K562 (cell line): ENCODE measurements around the gene NHSL2. TPM values are rescaled to one million over a fixed set of nuclear protein-coding genes. Genes with fewer than 3 reads are reported as not detected.

ENCODE experiments used
- ATAC-seq: fragments of 200-7000 bp; cut with Tn5 transposase; 3 replicates; pipeline ENCODE4 v1.9.1; 2020; ENCODE audit warnings: moderate library complexity
- BruUV-seq: library from RNA; stranded (reverse); fragments of 400-500 nt; replicated peaks from 2 replicates; lab custom pipeline; 2021; lab: Mats Ljungman, UMichigan
- CTCF ChIA-PET: fragments of 300-600 bp; formaldehyde crosslinking; extraction: SDS; loops from one replicate; lab custom pipeline; 2021; ENCODE audit warnings: low intra/inter-chr PET ratio; lab: Yijun Ruan, JAX
- POLR2A ChIA-PET: fragments of 300-600, 350-650 bp; sonication (Branson Sonifier 250); formaldehyde crosslinking; extraction: SDS; loops from one replicate; lab custom pipeline; 2021; ENCODE audit warnings: antibody characterized with exemption, inconsistent platforms; lab: Yijun Ruan, JAX
- DNase-seq, 4 experiments: peaks; one replicate each; pipeline versions ENCODE4 v3.0.0 to v3.0.0-alpha.2; 2011 to 2018; ENCODE audit warnings: low spot score in 3 of 4, mixed read lengths in 3 of 4; ENCODE audit errors: extremely low read depth in 1 of 4
- FAIRE-seq: peaks from 2 replicates; lab custom pipeline; 2011; peaks lifted over from hg19 to GRCh38; lab: Jason Lieb, UNC
- H2AFZ ChIP-seq: 2 replicates; pipeline ENCODE4 v1.6.0; 2011; ENCODE audit warnings: low read depth, low read length, control low read depth, inconsistent platforms
- H3K27ac ChIP-seq: fragments of 200-600 bp; 3 replicates; pipeline ENCODE4 v1.8.0; 2011; ENCODE audit warnings: low read depth, mild to moderate bottlenecking, control low read depth, inconsistent platforms, low read length, moderate library complexity, mixed read lengths; ENCODE audit errors: extremely low read depth
- H3K27me3 ChIP-seq, 2 experiments: fragments of 300-600 bp in 1 of 2; 2 replicates in 1 of 2; 3 replicates in 1 of 2; pipeline versions ENCODE4 v1.6.0 to v1.8.0; 2011; ENCODE audit warnings: inconsistent platforms in 2 of 2, low read length in 2 of 2, mild to moderate bottlenecking in 1 of 2, mixed read lengths in 1 of 2, moderate library complexity in 1 of 2; ENCODE audit not compliant: control insufficient read depth in 2 of 2, insufficient read depth in 2 of 2
- H3K36me3 ChIP-seq: fragments of 300-600 bp; 3 replicates; pipeline ENCODE4 v1.8.0; 2011; ENCODE audit warnings: mild to moderate bottlenecking, low read length, inconsistent platforms; ENCODE audit not compliant: control insufficient read depth, insufficient read depth
- H3K4me1 ChIP-seq, 2 experiments: fragments of 200-600 bp in 1 of 2; replicated peaks in 1 of 2; 2 replicates in 1 of 2; 3 replicates in 1 of 2; pipeline versions ENCODE4 v1.5.1 to v1.8.0; 2011; ENCODE audit warnings: inconsistent platforms in 2 of 2, low read length in 2 of 2, mild to moderate bottlenecking in 1 of 2, mixed read lengths in 1 of 2, moderate library complexity in 1 of 2; ENCODE audit not compliant: control insufficient read depth in 2 of 2, insufficient read depth in 2 of 2
- H3K4me2 ChIP-seq: 2 replicates; pipeline ENCODE4 v1.6.1; 2011; ENCODE audit warnings: low read length, control low read depth, inconsistent platforms, mixed read lengths; ENCODE audit not compliant: insufficient read depth
- H3K4me3 ChIP-seq: fragments of 200-600 bp; sonication (generic), shearing (Covaris generic); 2 replicates; pipeline ENCODE4 v1.5.1; 2016; ENCODE audit warnings: control low read depth, inconsistent platforms
- H3K79me2 ChIP-seq: fragments of 200-600 bp; 3 replicates; pipeline ENCODE4 v1.8.0; 2011; ENCODE audit warnings: low read length, inconsistent platforms; ENCODE audit not compliant: control insufficient read depth, insufficient read depth
- H3K9ac ChIP-seq, 2 experiments: 2 replicates each; pipeline versions ENCODE4 v1.6.0 to v1.6.1; 2011; ENCODE audit warnings: low read depth in 2 of 2, low read length in 2 of 2, control low read depth in 1 of 2, inconsistent platforms in 1 of 2, mild to moderate bottlenecking in 1 of 2, mixed read lengths in 1 of 2; ENCODE audit not compliant: insufficient read depth in 1 of 2
- H3K9me1 ChIP-seq: one replicate; pipeline ENCODE4 v1.6.0; 2011; ENCODE audit warnings: inconsistent platforms, mild to moderate bottlenecking, low read length, moderate library complexity; ENCODE audit not compliant: control insufficient read depth, insufficient read depth
- H3K9me3 ChIP-seq: replicated peaks from 2 replicates; pipeline ENCODE4 v1.5.1; 2011; ENCODE audit warnings: low read depth, low read length, inconsistent platforms; ENCODE audit not compliant: control insufficient read depth, insufficient read depth
- H4K20me1 ChIP-seq: replicated peaks from 2 replicates; pipeline ENCODE4 v1.6.1; 2011; ENCODE audit warnings: low read length, inconsistent platforms, mixed read lengths; ENCODE audit not compliant: control insufficient read depth, insufficient read depth
- ETV6 ChIP-seq, 3 experiments: fragments of 150-350 bp in 1 of 3; sonication (generic) in 1 of 3; formaldehyde crosslinking in 1 of 3; IDR thresholded peaks; 2 replicates each; pipeline versions ENCODE4 v1.6.1 to v1.8.0; 2014 to 2022; ENCODE audit warnings: borderline replicate concordance in 2 of 3, low read depth in 2 of 3, antibody characterized with exemption in 1 of 3, low read length in 1 of 3, mild to moderate bottlenecking in 1 of 3, missing genetic modification reagents in 1 of 3
- KDM1A ChIP-seq, 2 experiments: fragments of 450-650 bp; IDR thresholded peaks; 2 replicates each; pipeline ENCODE4 v1.6.1; 2016; ENCODE audit warnings: mild to moderate bottlenecking in 2 of 2
- RBM25 ChIP-seq: fragments of 200-400 bp; formaldehyde crosslinking; IDR thresholded peaks from 2 replicates; pipeline ENCODE4 v1.6.1; 2018; ENCODE audit warnings: low read length, low read depth, moderate library complexity; ENCODE audit not compliant: severe bottlenecking
- ZFP36 ChIP-seq: fragments of 150-350 bp; IDR thresholded peaks from 2 replicates; pipeline ENCODE4 v1.6.1; 2018; ENCODE audit warnings: low read length, low read depth; ENCODE audit not compliant: partially characterized antibody
- WGBS: fragments of 100-300 bp; shearing (Covaris generic); methylation state at CpG from one replicate; pipeline ENCODE4 v1.1.6; 2016; ENCODE audit warnings: low coverage, mixed read lengths; ENCODE audit not compliant: insufficient coverage; ENCODE audit errors: missing lambda C conversion rate; 5-methylcytosine and 5-hydroxymethylcytosine counted together
- in situ Hi-C: fragments of 300-500 bp; cut with MboI; formaldehyde crosslinking; loops from 4 replicates; pipeline ENCODE4 v1.15.0; 2018; ENCODE audit warnings: inconsistent platforms, mixed read lengths
- intact Hi-C: fragments of 100-400 bp; cut with micrococcal nuclease; formaldehyde crosslinking; loops from 2 replicates; pipeline ENCODE4 v1.14.2; 2022
- polyA plus RNA-seq, 8 experiments: library from polyadenylated mRNA; depleted of rRNA in 4 of 8; stranded (reverse) in 5 of 8; unstranded in 3 of 8; fragments of >200 nt; fragmentation: Nextera tagmentation in 2 of 8; fragmentation: Illumina TruSeq in 1 of 8; extraction: Ambion mirVana in 2 of 8; extraction: Trizol in 1 of 8; gene quantifications; 2 replicates each; pipeline versions ENCODE4 v1.2.1 to v1.2.3, GENCODE V29; 2011 to 2014; ENCODE audit warnings: inconsistent platforms in 1 of 8, missing spikeins in 1 of 8
- total RNA-seq, 7 experiments: library from RNA; depleted of rRNA in 6 of 7; stranded (reverse); fragments of >200 nt in 6 of 7; fragmentation: Illumina TruSeq in 2 of 7; extraction: Trizol in 2 of 7; gene quantifications; 2 replicates each; pipeline versions ENCODE4 v1.2.1 to v1.2.3, GENCODE V29; 2011 to 2021; ENCODE audit warnings: low replicate concordance in 1 of 7
- TF ChIP-seq, protein P1 (sequence below): fragments of 200-600 bp; sonication (generic); IDR thresholded peaks from one replicate; pipeline ENCODE4 v1.6.1; 2012; ENCODE audit warnings: mild to moderate bottlenecking, low read depth, low read length, inconsistent platforms
- TF ChIP-seq, protein P2 (sequence below): fragments of 250-450 bp; sonication (Bioruptor Pico); IDR thresholded peaks from 2 replicates; pipeline ENCODE4 v1.4.0; 2020; ENCODE audit warnings: borderline replicate concordance

NHSL2 gene
- total and polyA plus RNA-seq, 9 of the 15 experiments (the other 6 are each of a cell fraction or from before 2014, with no cell fraction given) = 0.02 TPM; not detected in 8

DNA sequence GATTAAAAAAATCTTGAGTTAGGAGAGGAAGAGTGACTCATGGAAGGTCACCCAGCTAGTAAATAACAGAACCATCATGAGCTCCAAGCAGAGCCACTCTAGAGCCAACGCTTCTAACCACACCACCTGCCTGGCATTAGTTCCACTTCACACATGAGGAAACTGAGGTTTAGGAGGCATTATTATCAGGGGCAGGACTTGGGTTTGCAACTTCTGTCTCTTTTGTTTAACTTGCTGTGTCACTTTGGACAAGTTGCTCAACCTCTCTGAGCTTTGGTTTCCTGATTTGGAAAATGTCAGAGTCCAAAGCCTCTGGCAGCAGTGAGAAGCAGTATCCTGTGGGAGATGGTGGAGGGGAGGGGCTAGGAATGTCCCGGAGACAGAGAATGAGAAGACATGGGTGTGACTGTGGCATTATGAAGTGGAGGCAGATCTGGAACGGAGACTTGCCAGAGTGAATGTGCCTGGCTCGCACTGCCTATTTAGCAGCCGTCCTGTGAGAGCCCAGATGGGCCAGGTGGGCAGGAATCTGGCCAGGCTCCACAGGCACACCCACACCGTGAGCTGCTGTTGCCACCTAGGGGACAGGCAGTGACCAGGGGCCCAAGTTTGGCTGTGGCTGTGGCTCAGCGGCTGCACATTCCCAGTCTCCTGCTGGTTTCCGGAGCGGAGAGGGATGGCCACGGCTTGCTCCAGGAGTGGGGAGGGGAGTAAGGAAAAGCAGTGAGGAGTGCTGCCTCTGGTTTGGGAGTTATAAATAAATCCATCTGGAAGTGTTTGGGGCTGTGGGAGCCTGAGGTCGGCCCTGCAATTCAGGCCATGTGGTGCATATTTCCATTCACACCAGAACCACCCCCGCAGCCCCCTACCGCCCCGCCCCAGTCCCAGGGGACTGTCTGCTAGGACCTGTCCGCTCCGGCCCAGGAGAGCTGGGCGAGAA, 93.4 kb downstream of the NHSL2 start:
- no peaks in the 10 kb centered on the region for H3K9me3 ChIP-seq
- no peak overlapping the region for H2AFZ ChIP-seq
- 4% methylated on average over 13 of the region's 17 CpGs for WGBS
- no peaks in the 10 kb centered on the region for H3K36me3 ChIP-seq
- no peak for FAIRE-seq
- no peak overlapping the region for H3K4me3 ChIP-seq
- H3K9ac ChIP-seq = no peak overlapping the region; a peak in 1 of 4 replicates
- ChIA-PET POLR2A (no interaction called here), CTCF (interaction anchor here (0.8 kb wide), 1 partner anchor 10 kb away, joined by 3 read pairs; no protein-coding TSS in a partner anchor)
- no peak for DNase-seq
- no peaks in the 10 kb centered on the region for H3K4me1 ChIP-seq
- peaks cover 0 to 4% of the 10 kb centered on the region in 2 experiments; a peak in 1 of 5 replicates for H3K27me3 ChIP-seq
- H3K9me1 ChIP-seq = no peaks in the 10 kb centered on the region
- no peaks in the 10 kb centered on the region for H4K20me1 ChIP-seq
- peak; percentile 56; the same call in 2 of the 3 replicates for ATAC-seq
- in situ Hi-C loops = no loop called here
- no peak overlapping the region for H3K4me2 ChIP-seq
- H3K27ac ChIP-seq = no peak overlapping the region
- intact Hi-C loops = no loop called here
- BruUV-seq = no TSS peak
- no peaks in the 10 kb centered on the region for H3K79me2 ChIP-seq
- TF ChIP-seq, protein P1, sequence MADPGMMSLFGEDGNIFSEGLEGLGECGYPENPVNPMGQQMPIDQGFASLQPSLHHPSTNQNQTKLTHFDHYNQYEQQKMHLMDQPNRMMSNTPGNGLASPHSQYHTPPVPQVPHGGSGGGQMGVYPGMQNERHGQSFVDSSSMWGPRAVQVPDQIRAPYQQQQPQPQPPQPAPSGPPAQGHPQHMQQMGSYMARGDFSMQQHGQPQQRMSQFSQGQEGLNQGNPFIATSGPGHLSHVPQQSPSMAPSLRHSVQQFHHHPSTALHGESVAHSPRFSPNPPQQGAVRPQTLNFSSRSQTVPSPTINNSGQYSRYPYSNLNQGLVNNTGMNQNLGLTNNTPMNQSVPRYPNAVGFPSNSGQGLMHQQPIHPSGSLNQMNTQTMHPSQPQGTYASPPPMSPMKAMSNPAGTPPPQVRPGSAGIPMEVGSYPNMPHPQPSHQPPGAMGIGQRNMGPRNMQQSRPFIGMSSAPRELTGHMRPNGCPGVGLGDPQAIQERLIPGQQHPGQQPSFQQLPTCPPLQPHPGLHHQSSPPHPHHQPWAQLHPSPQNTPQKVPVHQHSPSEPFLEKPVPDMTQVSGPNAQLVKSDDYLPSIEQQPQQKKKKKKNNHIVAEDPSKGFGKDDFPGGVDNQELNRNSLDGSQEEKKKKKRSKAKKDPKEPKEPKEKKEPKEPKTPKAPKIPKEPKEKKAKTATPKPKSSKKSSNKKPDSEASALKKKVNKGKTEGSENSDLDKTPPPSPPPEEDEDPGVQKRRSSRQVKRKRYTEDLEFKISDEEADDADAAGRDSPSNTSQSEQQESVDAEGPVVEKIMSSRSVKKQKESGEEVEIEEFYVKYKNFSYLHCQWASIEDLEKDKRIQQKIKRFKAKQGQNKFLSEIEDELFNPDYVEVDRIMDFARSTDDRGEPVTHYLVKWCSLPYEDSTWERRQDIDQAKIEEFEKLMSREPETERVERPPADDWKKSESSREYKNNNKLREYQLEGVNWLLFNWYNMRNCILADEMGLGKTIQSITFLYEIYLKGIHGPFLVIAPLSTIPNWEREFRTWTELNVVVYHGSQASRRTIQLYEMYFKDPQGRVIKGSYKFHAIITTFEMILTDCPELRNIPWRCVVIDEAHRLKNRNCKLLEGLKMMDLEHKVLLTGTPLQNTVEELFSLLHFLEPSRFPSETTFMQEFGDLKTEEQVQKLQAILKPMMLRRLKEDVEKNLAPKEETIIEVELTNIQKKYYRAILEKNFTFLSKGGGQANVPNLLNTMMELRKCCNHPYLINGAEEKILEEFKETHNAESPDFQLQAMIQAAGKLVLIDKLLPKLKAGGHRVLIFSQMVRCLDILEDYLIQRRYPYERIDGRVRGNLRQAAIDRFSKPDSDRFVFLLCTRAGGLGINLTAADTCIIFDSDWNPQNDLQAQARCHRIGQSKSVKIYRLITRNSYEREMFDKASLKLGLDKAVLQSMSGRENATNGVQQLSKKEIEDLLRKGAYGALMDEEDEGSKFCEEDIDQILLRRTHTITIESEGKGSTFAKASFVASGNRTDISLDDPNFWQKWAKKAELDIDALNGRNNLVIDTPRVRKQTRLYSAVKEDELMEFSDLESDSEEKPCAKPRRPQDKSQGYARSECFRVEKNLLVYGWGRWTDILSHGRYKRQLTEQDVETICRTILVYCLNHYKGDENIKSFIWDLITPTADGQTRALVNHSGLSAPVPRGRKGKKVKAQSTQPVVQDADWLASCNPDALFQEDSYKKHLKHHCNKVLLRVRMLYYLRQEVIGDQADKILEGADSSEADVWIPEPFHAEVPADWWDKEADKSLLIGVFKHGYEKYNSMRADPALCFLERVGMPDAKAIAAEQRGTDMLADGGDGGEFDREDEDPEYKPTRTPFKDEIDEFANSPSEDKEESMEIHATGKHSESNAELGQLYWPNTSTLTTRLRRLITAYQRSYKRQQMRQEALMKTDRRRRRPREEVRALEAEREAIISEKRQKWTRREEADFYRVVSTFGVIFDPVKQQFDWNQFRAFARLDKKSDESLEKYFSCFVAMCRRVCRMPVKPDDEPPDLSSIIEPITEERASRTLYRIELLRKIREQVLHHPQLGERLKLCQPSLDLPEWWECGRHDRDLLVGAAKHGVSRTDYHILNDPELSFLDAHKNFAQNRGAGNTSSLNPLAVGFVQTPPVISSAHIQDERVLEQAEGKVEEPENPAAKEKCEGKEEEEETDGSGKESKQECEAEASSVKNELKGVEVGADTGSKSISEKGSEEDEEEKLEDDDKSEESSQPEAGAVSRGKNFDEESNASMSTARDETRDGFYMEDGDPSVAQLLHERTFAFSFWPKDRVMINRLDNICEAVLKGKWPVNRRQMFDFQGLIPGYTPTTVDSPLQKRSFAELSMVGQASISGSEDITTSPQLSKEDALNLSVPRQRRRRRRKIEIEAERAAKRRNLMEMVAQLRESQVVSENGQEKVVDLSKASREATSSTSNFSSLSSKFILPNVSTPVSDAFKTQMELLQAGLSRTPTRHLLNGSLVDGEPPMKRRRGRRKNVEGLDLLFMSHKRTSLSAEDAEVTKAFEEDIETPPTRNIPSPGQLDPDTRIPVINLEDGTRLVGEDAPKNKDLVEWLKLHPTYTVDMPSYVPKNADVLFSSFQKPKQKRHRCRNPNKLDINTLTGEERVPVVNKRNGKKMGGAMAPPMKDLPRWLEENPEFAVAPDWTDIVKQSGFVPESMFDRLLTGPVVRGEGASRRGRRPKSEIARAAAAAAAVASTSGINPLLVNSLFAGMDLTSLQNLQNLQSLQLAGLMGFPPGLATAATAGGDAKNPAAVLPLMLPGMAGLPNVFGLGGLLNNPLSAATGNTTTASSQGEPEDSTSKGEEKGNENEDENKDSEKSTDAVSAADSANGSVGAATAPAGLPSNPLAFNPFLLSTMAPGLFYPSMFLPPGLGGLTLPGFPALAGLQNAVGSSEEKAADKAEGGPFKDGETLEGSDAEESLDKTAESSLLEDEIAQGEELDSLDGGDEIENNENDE = no peak
- TF ChIP-seq, protein P2, sequence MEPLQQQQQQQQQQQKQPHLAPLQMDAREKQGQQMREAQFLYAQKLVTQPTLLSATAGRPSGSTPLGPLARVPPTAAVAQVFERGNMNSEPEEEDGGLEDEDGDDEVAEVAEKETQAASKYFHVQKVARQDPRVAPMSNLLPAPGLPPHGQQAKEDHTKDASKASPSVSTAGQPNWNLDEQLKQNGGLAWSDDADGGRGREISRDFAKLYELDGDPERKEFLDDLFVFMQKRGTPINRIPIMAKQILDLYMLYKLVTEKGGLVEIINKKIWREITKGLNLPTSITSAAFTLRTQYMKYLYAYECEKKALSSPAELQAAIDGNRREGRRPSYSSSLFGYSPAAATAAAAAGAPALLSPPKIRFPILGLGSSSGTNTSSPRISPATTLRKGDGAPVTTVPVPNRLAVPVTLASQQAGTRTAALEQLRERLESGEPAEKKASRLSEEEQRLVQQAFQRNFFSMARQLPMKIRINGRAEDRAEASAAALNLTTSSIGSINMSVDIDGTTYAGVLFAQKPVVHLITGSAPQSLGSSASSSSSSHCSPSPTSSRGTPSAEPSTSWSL (CRISPR knock-in tag) = no peak
- TF ChIP-seq ZFP36 = peak; percentile 47
- TF ChIP-seq ETV6 (IDR thresholded peaks at IDR 0.05; ENCODE audit: borderline replicate concordance in 1 of 2, low read depth in 2 of 2, low read length in 1 of 2) = no peak
- no peak for TF ChIP-seq ETV6 (CRISPR knock-in tag; IDR thresholded peaks at IDR 0.05; ENCODE audit: borderline replicate concordance)
- peak; percentile 46 for TF ChIP-seq RBM25
- TF ChIP-seq KDM1A (IDR thresholded peaks at IDR 0.05) = 0 out of 4 replicates have a peak, but pooled peaks of 1 of the 2 experiments have one; percentile 10
